Femur (tissue), 1 donor: Measurements from ENCODE around the gene PLPP4.

ENCODE experiments used
- DNase-seq: peaks from one replicate; pipeline ENCODE4 v3.0.0-alpha.2; 2017

Gene PLPP4

DNA sequence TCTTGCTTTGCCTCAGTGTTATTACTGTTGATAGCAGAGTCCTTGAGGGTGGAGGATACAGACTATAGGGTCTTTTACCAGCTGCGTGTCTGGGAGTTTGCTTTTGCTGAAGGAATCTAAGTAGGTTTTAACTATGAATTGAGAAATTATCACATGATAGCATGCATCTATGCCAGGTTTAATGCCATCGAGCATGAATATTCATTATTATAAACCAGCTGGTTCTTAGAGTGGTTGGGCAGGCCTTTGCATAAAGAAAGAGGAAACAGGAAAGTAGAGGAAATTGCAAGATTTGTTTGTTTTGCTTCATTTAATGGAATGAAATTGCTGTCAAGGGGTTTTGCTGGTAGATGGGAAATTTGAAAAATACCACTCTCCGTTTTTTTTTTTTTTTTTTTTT, 70.7 kb downstream of the PLPP4 start:
- DNase-seq = no peak

- no peak for DNase-seq
Observed at GRCh38 chr10:120530699-120531098, 73.7 kb downstream of the PLPP4 start.

- no peak for DNase-seq
Observed at GRCh38 chr10:120538091-120538490, 81.1 kb downstream of the PLPP4 start.

GRCh38 chr10:120539076-120539475, 82.0 kb downstream of the PLPP4 start:
- DNase-seq = no peak

- no peak for DNase-seq
Observed at GRCh38 chr10:120540486-120540885, 83.5 kb downstream of the PLPP4 start.

DNA sequence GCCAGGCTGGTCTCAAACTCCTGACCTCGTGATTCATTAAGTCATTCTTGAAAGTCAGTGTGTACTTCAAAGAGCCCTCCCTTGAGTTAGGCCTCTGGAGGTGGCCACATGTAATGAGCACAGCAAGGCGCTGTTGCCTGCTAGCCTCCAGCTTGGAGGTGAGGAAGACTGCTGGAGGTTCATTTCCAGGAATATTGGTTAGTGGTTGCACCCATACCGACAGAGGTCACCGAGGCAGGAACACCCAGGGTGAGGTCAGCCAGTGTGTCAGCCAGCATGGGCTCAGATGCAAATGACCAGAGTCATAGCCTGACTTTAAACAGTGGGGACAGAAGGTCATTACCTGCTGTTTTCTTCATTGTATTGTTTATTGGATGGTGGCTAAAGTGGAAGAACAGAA, 85.0 kb downstream of the PLPP4 start:
- DNase-seq = no peak

- DNase-seq = no peak
Observed at GRCh38 chr10:120542591-120542990, 85.6 kb downstream of the PLPP4 start.

GRCh38 chr10:120543291-120543690, 86.3 kb downstream of the PLPP4 start:
- no peak for DNase-seq

DNA sequence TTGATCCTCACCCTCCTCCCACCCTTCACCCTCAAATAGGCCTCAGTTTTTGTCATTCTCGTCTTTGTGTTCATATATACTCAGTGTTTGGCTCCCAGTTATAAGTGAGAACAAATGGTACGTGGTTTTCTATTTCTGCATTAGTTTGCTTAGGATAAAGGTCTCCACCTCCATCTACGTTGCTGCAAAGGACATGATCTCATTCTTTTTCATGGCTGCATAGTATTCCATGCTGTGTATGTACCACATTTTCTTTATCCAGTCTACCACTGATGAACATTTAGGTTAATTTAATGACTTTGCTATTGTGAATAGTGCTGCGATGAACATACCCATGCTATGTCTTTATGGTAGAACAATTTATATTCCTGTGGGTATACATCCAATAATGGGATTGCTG, 91.2 kb downstream of the PLPP4 start:
- DNase-seq = no peak

- DNase-seq = no peak
Observed at GRCh38 chr10:120552262-120552661, 95.2 kb downstream of the PLPP4 start.

- DNase-seq = no peak
Observed at GRCh38 chr10:120553911-120554310, 96.9 kb downstream of the PLPP4 start.

DNA sequence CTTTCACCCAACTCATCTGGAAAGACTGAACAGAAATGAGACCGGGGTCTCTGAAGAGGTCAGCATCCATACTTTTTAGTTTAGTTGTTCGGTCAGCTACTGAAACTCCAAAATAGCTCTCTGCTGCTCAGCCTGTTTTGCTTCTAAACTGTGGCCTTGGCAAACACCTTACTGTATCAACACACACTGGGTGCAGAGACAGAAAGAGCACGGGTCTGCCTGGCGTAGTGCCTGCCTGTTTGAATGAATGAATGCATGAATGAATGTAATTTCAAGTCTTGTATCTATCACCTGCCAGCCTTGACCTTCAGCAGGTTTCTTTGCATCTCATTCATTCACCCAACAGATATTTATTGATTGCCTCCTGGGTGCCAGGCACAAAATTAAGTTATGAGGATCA, 98.4 kb downstream of the PLPP4 start:
- no peak for DNase-seq

- no peak for DNase-seq
Observed at GRCh38 chr10:120555842-120556532, 99.0 kb downstream of the PLPP4 start.

- DNase-seq = no peak
Observed at GRCh38 chr10:120557311-120557710, 100.3 kb downstream of the PLPP4 start.

- DNase-seq = no peak
Observed at GRCh38 chr10:120559800-120560199, 102.8 kb downstream of the PLPP4 start.

- DNase-seq = no peak
Observed at GRCh38 chr10:120562956-120563355, 105.9 kb downstream of the PLPP4 start.

DNA sequence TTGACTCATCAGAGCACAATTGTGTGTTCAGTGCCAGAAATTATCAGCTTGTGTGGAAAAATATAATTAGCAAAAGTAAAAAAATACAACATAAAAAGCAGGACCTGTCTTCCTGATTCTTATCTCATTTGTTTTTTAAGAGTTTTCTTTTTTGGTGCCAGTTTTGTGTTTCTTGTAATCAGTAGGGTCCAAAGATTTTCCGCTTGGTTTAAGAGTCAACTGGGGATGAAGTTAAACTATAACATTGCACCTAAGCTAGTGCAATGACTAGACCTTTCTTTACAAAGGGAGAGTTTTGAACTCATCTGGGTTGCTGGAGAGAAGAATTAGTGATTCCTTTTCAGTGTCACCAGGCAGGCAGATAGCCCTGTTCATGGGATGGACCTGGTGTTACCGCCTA, 113.4 kb downstream of the PLPP4 start:
- DNase-seq = no peak

GRCh38 chr10:120571266-120571665, 114.2 kb downstream of the PLPP4 start:
- DNase-seq = no peak

DNA sequence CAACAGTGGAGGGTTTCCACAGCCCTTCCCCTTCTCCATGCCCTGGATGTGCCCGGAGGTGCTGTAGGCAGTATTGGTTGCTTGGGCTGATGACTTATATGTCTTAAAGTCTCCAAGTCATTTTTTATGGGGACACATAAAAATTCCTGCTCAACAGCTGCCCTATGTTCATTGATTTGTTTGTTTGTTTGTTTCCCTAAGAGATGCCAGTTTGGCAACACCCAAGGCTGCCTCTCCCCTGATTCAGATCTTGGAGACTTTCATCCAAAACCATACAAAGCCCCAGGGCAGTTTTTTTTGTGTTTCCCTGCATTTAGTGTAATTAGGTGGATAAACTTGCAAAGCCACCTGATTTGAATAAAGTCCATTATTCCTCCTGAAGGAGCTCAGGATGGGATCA, 115.3 kb downstream of the PLPP4 start:
- no peak for DNase-seq

GRCh38 chr10:120573355-120573754, 116.3 kb downstream of the PLPP4 start:
- DNase-seq = no peak

DNA sequence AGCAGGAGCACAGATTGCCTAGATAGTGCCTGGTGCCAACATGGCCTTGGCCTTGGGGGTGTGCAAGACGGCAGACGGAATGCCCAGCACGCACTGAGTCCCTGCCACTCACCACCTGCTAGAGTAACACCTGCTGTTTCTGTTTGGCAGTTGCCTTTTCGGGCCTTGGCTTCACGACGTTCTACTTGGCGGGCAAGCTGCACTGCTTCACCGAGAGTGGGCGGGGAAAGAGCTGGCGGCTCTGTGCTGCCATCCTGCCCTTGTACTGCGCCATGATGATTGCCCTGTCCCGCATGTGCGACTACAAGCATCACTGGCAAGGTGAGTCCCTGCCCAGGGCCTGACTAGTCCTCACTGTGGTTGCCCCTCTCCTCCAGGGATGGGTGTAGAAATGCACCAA, 118.0 kb downstream of the PLPP4 start:
- no peak for DNase-seq

GRCh38 chr10:120575411-120575810, 118.4 kb downstream of the PLPP4 start:
- DNase-seq = no peak

GRCh38 chr10:120578134-120578533, 121.1 kb downstream of the PLPP4 start:
- DNase-seq = no peak

DNA sequence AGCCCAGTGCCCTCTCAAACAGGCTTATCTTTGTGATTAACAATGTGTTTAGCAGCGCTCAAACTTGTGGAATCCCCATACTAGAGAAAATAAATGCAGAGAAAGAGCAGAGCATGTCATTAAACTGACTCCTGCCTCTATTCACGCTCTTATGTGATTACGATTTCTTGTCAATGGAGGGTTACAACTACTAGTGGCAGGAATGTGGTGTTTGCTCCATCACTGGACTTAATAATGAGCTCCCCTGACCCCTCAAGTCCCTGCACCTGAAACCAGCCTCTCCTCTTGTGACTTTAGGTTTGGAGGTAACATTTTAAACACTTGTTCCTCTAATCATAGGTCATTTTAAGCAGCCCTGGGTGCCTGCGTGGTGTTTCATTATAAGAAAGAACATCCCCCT, 121.9 kb downstream of the PLPP4 start:
- DNase-seq = no peak
